Activated CD8-positive, alpha-beta memory T cell treated with anti-CD3 and anti-CD28 coated beads for 48 hours (primary cell): ENCODE results near the gene CYP2W1.
A peak's percentile ranks its signal among the peaks of the same experiment; 100 is the strongest.
"Not testable (repeated sequence)": the region's sequence is repeated elsewhere in the genome, so short reads cannot be mapped to it uniquely, and the experiment has no call there.

Experiments used
- DNase-seq, 3 experiments: peaks; one replicate each; pipeline ENCODE4 v3.0.0-alpha.2; 2020; ENCODE audit warnings: low read depth in 2 of 3, low spot score in 2 of 3

CYP2W1 gene

DNA sequence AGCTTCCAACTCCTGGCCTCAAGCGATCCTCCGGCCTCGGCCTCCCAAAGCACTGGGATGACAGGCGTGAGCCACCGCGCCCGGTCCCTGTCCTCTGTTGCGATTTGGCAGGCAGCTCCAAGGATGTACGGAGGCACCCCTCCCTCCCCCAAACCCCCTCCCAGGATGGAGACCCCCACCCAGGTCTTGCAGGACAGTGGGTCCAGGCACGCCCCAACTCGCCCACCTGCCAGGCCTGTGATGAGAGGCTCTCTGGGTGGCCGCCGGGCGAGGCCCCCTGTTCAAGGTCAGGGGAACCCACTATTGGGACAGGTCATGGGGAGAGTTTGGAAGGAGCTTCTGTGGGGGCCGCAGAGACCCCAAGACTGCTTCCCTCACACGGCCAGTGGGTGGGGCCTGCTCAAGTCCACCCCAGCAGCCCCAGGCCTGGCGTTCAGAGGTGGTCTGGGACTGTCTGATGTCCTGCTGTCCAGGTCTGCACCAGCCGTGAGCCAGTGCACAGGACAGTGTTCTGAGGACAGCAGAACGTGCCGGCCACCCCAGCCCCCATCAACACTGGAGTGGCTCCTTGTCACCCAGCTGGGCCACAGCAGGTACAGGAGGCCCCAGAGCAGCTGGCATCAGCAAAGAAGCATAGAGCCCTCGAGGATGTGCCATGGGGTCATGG is 31.0 kb upstream of the CYP2W1 start:
- DNase-seq = no peak

GRCh38 chr7:952548-953441 is 30.2 kb upstream of the CYP2W1 start:
- no peak for DNase-seq

DNA sequence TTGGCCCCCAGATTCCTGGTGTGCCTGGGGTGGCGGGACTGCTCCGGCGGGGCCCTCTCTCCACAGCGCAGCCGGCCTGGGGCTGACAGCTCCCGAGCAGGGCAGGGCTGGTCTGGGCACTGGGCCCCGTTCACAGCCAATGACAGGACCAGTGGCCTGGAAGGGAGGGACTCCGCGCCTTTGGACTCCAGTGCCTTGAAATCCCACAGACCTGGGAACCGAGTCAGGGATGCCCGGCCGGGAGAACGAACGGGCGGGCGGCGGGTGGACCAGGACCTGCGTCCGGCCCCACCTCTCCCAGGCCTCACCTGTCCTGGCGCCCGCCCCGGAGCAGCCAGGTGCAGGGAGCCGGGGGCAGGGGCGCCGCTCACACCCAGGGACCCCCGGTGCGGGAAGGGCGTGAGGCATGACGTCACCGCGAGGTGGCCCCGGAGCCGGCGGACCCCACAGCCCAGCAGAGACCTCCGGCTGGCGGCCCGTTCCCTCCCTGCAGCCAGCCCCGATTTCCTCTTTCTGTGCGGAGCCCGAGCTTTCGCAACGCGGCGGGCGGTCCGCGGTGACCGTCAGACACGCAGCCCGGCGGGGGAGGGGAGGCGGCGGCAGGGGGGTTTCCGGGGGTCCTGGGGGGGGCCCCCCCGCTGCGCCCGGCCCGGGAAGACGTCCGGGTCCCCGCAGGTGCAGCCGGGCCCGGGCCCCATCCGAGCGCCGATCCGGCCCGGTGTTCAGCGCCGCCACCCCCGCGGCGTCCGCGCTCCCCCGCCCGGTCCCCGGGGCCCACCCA is 29.2 kb upstream of the CYP2W1 start:
- no peak for DNase-seq

GRCh38 chr7:954330-955238 is 28.4 kb upstream of the CYP2W1 start, which contains the start of gene ADAP1:
TSS of gene ADAP1 (minus strand) at chr7:954680. CDS start at chr7:954477, 203 bp downstream.
- DNase-seq = peak in 1 of 3 experiments; percentile 44

- DNase-seq = no peak
Measured at GRCh38 chr7:956031-956430, 26.9 kb upstream of the CYP2W1 start.

GRCh38 chr7:957418-958220 is 25.4 kb upstream of the CYP2W1 start:
- no peak for DNase-seq

DNA sequence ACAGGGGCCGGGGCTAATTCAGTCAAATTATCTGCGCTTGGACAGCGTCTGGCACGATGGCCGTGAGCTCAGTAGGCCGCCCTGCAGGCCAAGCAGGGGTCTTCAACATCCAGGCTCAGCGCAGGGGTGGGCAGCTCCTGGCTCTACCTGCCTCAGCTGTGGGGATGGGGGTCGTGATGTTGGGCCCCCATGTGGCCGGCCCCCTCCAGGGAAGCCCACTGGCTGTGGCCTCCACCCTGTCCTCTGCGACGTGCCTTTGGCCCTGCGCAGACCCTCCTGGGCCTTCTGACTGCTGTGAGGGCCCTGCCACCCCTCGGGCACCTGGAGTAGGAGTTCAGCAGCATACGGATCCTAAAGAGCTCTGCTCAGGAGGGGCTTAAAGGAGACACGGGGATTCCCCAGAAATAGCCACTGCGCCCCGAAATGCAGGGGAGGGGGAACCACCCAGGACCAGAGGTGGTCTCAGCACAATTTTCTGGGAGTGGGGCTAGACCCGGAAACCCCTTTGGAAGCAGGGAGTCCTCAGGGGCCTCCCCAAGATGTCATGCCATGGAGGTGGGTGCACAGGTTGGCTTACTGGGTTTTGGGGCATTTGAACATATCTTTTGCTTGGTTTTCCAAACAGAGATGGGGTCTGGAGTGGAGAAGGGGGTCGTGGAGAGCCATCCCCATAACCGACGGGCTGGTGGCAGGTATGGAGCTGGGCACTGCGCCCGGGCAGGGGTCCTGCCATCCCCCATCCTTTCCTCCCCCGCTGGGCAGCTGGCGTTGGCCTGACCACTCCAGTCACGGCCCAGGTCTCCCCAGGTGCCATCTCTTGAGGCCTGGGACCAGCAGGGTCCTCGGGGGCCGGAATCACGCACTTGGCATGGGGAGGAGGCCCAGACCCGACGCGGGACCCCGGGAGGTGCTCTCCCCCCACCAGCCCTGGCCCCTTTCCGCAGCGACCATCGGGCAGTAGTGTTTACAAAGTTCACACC is 24.5 kb upstream of the CYP2W1 start:
- no peak for DNase-seq

DNA sequence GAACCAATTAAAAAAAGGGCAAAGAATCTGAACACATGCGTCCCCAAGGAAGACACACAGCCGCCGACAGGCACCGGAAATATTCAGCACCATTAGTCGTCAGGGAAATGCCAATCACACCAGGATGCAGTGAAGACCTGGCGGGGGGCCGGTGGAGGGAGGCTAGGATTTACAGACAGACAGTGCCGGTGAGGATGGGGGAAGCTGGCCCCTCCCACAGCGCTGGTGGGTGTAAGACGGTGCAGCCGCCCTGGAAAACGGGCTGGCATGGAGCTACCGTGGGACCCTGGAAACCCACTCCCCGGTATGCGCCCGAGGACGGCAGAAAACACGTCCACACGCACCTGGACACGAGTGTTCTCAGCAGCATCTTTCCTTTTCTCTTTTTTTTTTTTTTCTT is 23.7 kb upstream of the CYP2W1 start:
- no peak for DNase-seq

DNA sequence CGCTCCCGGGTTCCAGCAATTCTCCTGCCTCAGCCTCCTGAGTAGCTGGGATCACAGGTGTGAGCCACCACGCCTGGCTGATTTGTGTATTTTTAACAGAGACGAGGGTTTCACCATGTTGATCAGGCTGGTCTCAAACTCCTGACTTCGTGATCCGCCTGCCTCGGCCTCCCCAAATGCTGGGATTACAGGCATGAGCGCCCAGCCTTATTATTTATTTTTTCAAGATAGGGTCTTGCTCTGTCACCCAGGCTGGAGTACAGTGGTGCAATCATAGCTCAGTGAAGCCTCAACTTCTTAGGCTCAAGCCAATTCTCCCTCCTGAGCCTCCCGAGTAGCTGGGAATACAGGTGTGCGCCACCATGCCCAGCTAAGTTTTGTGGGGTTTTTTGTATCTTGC is 23.2 kb upstream of the CYP2W1 start:
- DNase-seq = not testable (repeated sequence)

DNA sequence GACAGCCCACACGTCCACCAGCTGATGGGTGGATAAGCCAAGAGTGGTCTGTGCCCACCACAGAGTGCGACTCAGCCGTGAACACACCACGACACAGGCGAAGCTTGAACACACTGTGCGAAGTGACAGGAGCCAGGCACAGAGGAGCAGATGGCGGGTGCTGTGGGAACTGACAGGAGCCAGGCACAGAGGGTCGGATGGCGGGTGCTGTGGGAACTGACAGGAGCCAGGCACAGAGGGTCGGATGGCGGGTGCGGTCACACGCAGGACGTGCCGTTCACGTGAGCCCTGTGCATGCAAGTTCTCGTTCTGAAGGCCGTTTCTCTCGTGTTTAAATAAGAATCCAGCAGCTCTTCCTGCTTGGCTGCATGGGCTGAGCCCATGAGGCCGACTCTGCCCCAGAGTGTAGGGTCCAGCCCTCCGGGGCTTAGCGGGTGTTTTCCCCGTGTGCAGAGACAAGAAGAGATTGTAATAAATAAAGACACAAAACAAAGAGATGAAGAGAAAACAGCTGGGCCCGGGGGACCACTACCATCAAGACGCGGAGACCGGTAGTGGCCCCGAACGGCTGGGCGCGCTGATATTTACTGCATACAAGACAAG is 22.6 kb upstream of the CYP2W1 start:
- no peak for DNase-seq

DNA sequence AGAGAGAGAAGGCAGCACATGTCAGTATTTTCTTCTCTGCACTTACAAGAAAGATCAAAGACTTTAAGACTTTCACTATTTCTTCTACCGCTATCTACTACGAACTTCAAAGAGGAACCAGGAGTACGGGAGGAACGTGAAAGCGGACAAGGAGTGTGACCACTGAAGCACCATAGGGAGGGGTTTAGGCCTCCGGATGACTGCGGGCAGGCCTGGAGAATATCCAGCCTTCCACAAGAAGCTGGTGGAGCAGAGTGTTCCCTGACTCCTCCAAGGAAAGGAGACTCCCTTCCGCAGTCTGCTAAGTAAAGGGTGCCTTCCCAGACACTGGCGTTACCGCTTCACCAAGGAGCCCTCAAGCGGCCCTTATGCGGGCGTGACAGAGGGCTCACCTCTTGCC is 22.0 kb upstream of the CYP2W1 start:
- not testable (repeated sequence) for DNase-seq

GRCh38 chr7:961546-962400 is 21.2 kb upstream of the CYP2W1 start:
- no peak for DNase-seq

- DNase-seq = no peak
Measured at GRCh38 chr7:962401-963081, 20.4 kb upstream of the CYP2W1 start.

GRCh38 chr7:963236-964078 is 19.5 kb upstream of the CYP2W1 start:
- no peak for DNase-seq

- no peak for DNase-seq
Measured at GRCh38 chr7:964401-965231, 18.4 kb upstream of the CYP2W1 start.
